Lung (tissue), 12 donors: ENCODE data around the gene PMEPA1. TPM values are rescaled to one million over a fixed set of nuclear protein-coding genes. Genes with fewer than 3 reads are reported as not detected.

Source experiments
- ATAC-seq: fragments of 200-7000 bp; cut with Tn5 transposase; one replicate; pipeline ENCODE4 v1.9.1; 2020; ENCODE audit warnings: moderate number of reproducible peaks; ENCODE audit not compliant: insufficient read depth, low FRiP score
- DNase-seq, 3 donors: peaks; one replicate each; pipeline ENCODE4 v3.0.0-alpha.2; 2013 to 2017
- H3K27ac ChIP-seq, 2 donors: one replicate each; pipeline ENCODE4 v1.5.1; 2013; ENCODE audit warnings: mild to moderate bottlenecking in 2 of 2, moderate library complexity in 2 of 2, control low read depth in 1 of 2, inconsistent platforms in 1 of 2, low read depth in 1 of 2, low read length in 1 of 2
- H3K27me3 ChIP-seq, 3 donors: one replicate each; pipeline ENCODE4 v1.5.1; 2013; ENCODE audit warnings: low read length in 2 of 3; ENCODE audit not compliant: control insufficient read depth in 3 of 3, insufficient read depth in 3 of 3
- H3K36me3 ChIP-seq, 4 donors: one replicate each; pipeline ENCODE4 v1.5.1; 2013; ENCODE audit warnings: low read length in 4 of 4, mild to moderate bottlenecking in 1 of 4, moderate library complexity in 1 of 4; ENCODE audit not compliant: control insufficient read depth in 4 of 4, insufficient read depth in 4 of 4
- H3K4me1 ChIP-seq, 5 donors: one replicate each; pipeline ENCODE4 v1.5.1; 2013; ENCODE audit warnings: low read length in 5 of 5, mild to moderate bottlenecking in 2 of 5, moderate library complexity in 1 of 5; ENCODE audit not compliant: control insufficient read depth in 5 of 5, insufficient read depth in 5 of 5
- H3K4me3 ChIP-seq: one replicate; pipeline ENCODE4 v1.5.1; 2013; ENCODE audit warnings: mild to moderate bottlenecking, control low read depth, moderate library complexity
- H3K9ac ChIP-seq, 2 donors: one replicate each; pipeline ENCODE4 v1.5.1; 2013; ENCODE audit warnings: low read length in 2 of 2, control low read depth in 1 of 2; ENCODE audit not compliant: insufficient read depth in 1 of 2
- H3K9me3 ChIP-seq, 4 donors: one replicate each; pipeline ENCODE4 v1.5.1; 2013; ENCODE audit warnings: low read length in 3 of 4, mild to moderate bottlenecking in 1 of 4, moderate library complexity in 1 of 4; ENCODE audit not compliant: control insufficient read depth in 4 of 4, insufficient read depth in 3 of 4
- CTCF ChIP-seq: IDR thresholded peaks from 2 replicates; pipeline ENCODE4 v1.5.1; 2012; ENCODE audit warnings: mild to moderate bottlenecking; ENCODE audit errors: control extremely low read depth, extremely low read depth
- WGBS, 2 donors: extraction: QIAGEN DNeasy Blood & Tissue Kit; methylation state at CpG; one replicate each; pipeline ENCODE4 v1.1.7; 2013; 5-methylcytosine and 5-hydroxymethylcytosine counted together
- polyA plus RNA-seq, 2 donors: library from polyadenylated mRNA; stranded (reverse); fragments of 200-250 nt; gene quantifications; one replicate each; pipeline ENCODE4 v1.2.1, GENCODE V29; 2013
- total RNA-seq, 2 donors: library from RNA; depleted of rRNA in 1 of 2; stranded (reverse); fragments of >200 nt in 1 of 2; gene quantifications; one replicate each; pipeline ENCODE4 v1.2.1, GENCODE V29; 2014 to 2021
- donor health status: control.
- donor health status: control.
- donor health status: Bipolar disorder and iron deficiency.
- donor health status: healthy.
- donor health status: DM: yes; HTN: yes; CAD: no.

PMEPA1 gene
- total and polyA plus RNA-seq, 4 donors = 10.0 to 44.0 (median 23.9) TPM

GRCh38 chr20:57618091-57618763, 91.6 kb downstream of the PMEPA1 start:
- Histone ChIP-seq H3K9ac (no peak overlapping the region), H3K9me3 (no peaks in the 10 kb centered on the region), H3K27ac (no peak overlapping the region), H3K27me3 (peaks cover 0 to 6% (median 0%) of the 10 kb centered on the region in 3 donors), H3K36me3 (no peaks in the 10 kb centered on the region), H3K4me1 (no peaks in the 10 kb centered on the region), H3K4me3 (no peak overlapping the region)
- peak; percentile 4 for ATAC-seq
- no peak for DNase-seq
- WGBS, 2 donors = 76 to 79% methylated on average over 14 of the region's 14 CpGs
- TF ChIP-seq CTCF = no peak

GRCh38 chr20:57617079-57617795, 92.6 kb downstream of the PMEPA1 start:
- TF ChIP-seq CTCF = no peak
- H3K4me1 ChIP-seq = no peaks in the 10 kb centered on the region
- H3K27me3 ChIP-seq = peaks cover 0 to 6% (median 0%) of the 10 kb centered on the region in 3 donors
- H3K4me3 ChIP-seq = no peak overlapping the region
- ATAC-seq (no peak), DNase-seq (no peak)
- no peak overlapping the region for H3K27ac ChIP-seq
- WGBS, 2 donors = 86 to 93% methylated on average over 6 of the region's 6 CpGs
- no peaks in the 10 kb centered on the region for H3K36me3 ChIP-seq
- H3K9ac ChIP-seq = no peak overlapping the region
- no peaks in the 10 kb centered on the region for H3K9me3 ChIP-seq

- Histone ChIP-seq H3K36me3 (no peaks in the 10 kb centered on the region), H3K27ac (no peak overlapping the region), H3K4me3 (no peak overlapping the region), H3K9ac (no peak overlapping the region), H3K4me1 (no peaks in the 10 kb centered on the region), H3K27me3 (peaks cover 0 to 6% (median 0%) of the 10 kb centered on the region in 3 donors), H3K9me3 (no peaks in the 10 kb centered on the region)
- no peak for TF ChIP-seq CTCF
- no peak for ATAC-seq
- DNase-seq = no peak
- 89 to 95% methylated on average over 20 of the region's 20 CpGs for WGBS, 2 donors
These were observed 93.5 kb downstream of the PMEPA1 start for GRCh38 chr20:57616143-57616951.
